BJ (cell line): ENCODE results near the gene ZFYVE21. TPM values are rescaled to one million over a fixed set of nuclear protein-coding genes. Genes with fewer than 3 reads are reported as not detected.

Experiments used
- CTCF ChIA-PET: fragments of 350-600 bp; formaldehyde crosslinking; extraction: SDS; loops from one replicate; lab custom pipeline; 2021; ENCODE audit warnings: antibody characterized with exemption, inconsistent platforms; lab: Yijun Ruan, JAX
- POLR2A ChIA-PET: fragments of 300-600 bp; sonication (Branson Sonifier 250); formaldehyde crosslinking; extraction: SDS; loops from one replicate; lab custom pipeline; 2021; ENCODE audit warnings: antibody characterized with exemption; lab: Charles Lee
- DNase-seq: peaks from one replicate; pipeline ENCODE4 v3.0.0-alpha.2; 2011; ENCODE audit warnings: low read depth
- H3K27me3 ChIP-seq: 2 replicates; pipeline ENCODE4 v1.6.0; 2011; ENCODE audit warnings: low read length; ENCODE audit not compliant: control insufficient read depth, insufficient read depth
- H3K36me3 ChIP-seq: 2 replicates; pipeline ENCODE4 v1.5.1; 2011; ENCODE audit warnings: low read length; ENCODE audit not compliant: control insufficient read depth, insufficient read depth
- H3K4me3 ChIP-seq: 2 replicates; pipeline ENCODE4 v1.5.1; 2011; ENCODE audit warnings: low read depth, mild to moderate bottlenecking, control low read depth, low read length
- CTCF ChIP-seq: IDR thresholded peaks from 2 replicates; pipeline ENCODE4 v1.5.1; 2011; ENCODE audit warnings: low read depth, mild to moderate bottlenecking, control low read depth, inconsistent platforms, low read length, moderate library complexity; ENCODE audit not compliant: insufficient read depth
- polyA plus RNA-seq: library from polyadenylated mRNA; depleted of rRNA; stranded (reverse); fragments of >200 nt; gene quantifications from 2 replicates; pipeline ENCODE4 v1.2.3, GENCODE V29; 2011

The ZFYVE21 gene
- polyA plus RNA-seq, 1 experiment: 84.0 TPM

GRCh38 chr14:103675957-103676356, 39.7 kb upstream of the ZFYVE21 start:
- POLR2A ChIA-PET: no interaction called here
- no peak for DNase-seq
- Histone ChIP-seq H3K36me3 (peaks cover 39% of the 10 kb centered on the region), H3K27me3 (no peaks in the 10 kb centered on the region), H3K4me3 (no peak overlapping the region)
- TF ChIP-seq CTCF: no peak
- CTCF ChIA-PET: interaction anchor here (0.6 to 1.5 kb wide), 2 partner anchors 11 to 26 kb away, joined by 3 read pairs; no protein-coding TSS in a partner anchor

- CTCF ChIA-PET: interaction anchor here (0.6 to 1.5 kb wide), 4 partner anchors 12 to 166 kb away, joined by 3 read pairs; no protein-coding TSS in a partner anchor
Observed at GRCh38 chr14:103676881-103677675, 38.5 kb upstream of the ZFYVE21 start.

GRCh38 chr14:103679351-103679750, 36.3 kb upstream of the ZFYVE21 start:
- DNase-seq: no peak
- CTCF ChIA-PET: interaction anchor here (0.8 to 1.4 kb wide), 3 partner anchors 12 to 103 kb away, joined by 3 read pairs; no protein-coding TSS in a partner anchor
- POLR2A ChIA-PET: no interaction called here
- no peak overlapping the region for H3K4me3 ChIP-seq
- H3K27me3 ChIP-seq: no peaks in the 10 kb centered on the region
- H3K36me3 ChIP-seq: peaks cover 46% of the 10 kb centered on the region
- peak; percentile 54 for TF ChIP-seq CTCF

More at GRCh38 chr14:103676881-103677675, 38.5 kb upstream of the ZFYVE21 start:
- no peaks in the 10 kb centered on the region for H3K27me3 ChIP-seq
- H3K4me3 ChIP-seq: no peak overlapping the region
- peak; percentile 42 for DNase-seq
- POLR2A ChIA-PET: interaction anchor here (0.6 kb wide), 1 partner anchor 58 kb away, joined by 4 read pairs; no protein-coding TSS in a partner anchor
- H3K36me3 ChIP-seq: peaks cover 40% of the 10 kb centered on the region
- no peak for TF ChIP-seq CTCF

- POLR2A ChIA-PET: no interaction called here
- peaks cover 48% of the 10 kb centered on the region for H3K36me3 ChIP-seq
- TF ChIP-seq CTCF: no peak
- CTCF ChIA-PET: interaction anchor here (1.0 to 1.4 kb wide), 3 partner anchors 8 to 104 kb away, joined by 3 read pairs; no protein-coding TSS in a partner anchor
- no peak overlapping the region for H3K4me3 ChIP-seq
- DNase-seq: no peak
- H3K27me3 ChIP-seq: no peaks in the 10 kb centered on the region
Observed at GRCh38 chr14:103680491-103681231, 34.9 kb upstream of the ZFYVE21 start.

- TF ChIP-seq CTCF: no peak
- Histone ChIP-seq H3K27me3 (no peaks in the 10 kb centered on the region), H3K4me3 (no peak overlapping the region), H3K36me3 (peaks cover 42% of the 10 kb centered on the region)
- ChIA-PET POLR2A (no interaction called here), CTCF (no interaction called here)
- no peak for DNase-seq
Observed at GRCh38 chr14:103683139-103683538, 32.5 kb upstream of the ZFYVE21 start.
